Mesothelial cell of epicardium (in vitro differentiated cells): ENCODE data around the gene C1QL1. TPM values are rescaled to one million over a fixed set of nuclear protein-coding genes. Genes with fewer than 3 reads are reported as not detected.

Source experiments
- DNase-seq, 2 experiments: peaks; one replicate each; pipeline ENCODE4 v3.0.0; 2021; ENCODE audit warnings: low spot score in 2 of 2; ENCODE audit not compliant: unreplicated experiment in 2 of 2
- H3K27ac Mint-ChIP-seq: 2 replicates; pipeline ENCODE4 v1.8.0; 2021; ENCODE audit warnings: mixed read lengths
- H3K27me3 Mint-ChIP-seq: 2 replicates; pipeline ENCODE4 v1.8.0; 2021; ENCODE audit warnings: low read depth, mixed read lengths
- H3K36me3 Mint-ChIP-seq: 2 replicates; pipeline ENCODE4 v1.8.0; 2021; ENCODE audit warnings: mixed read lengths
- H3K4me1 Mint-ChIP-seq: 2 replicates; pipeline ENCODE4 v1.8.0; 2021; ENCODE audit warnings: mixed read lengths
- H3K4me3 Mint-ChIP-seq: 2 replicates; pipeline ENCODE4 v1.8.0; 2021; ENCODE audit warnings: mild to moderate bottlenecking, moderate library complexity, mixed read lengths
- H3K9me3 Mint-ChIP-seq: 2 replicates; pipeline ENCODE4 v1.8.0; 2021; ENCODE audit warnings: mixed read lengths
- total RNA-seq: library from RNA; stranded (reverse); gene quantifications from 3 replicates; pipeline ENCODE4 v1.2.1, GENCODE V29; 2021
- TF ChIP-seq, protein P1 (sequence below): fragments of 200-600 bp; sonication (generic); IDR thresholded peaks from one replicate; pipeline ENCODE4 v1.5.0; 2021; ENCODE audit warnings: antibody characterized with exemption; ENCODE audit not compliant: unreplicated experiment

C1QL1 gene
- total RNA-seq, 1 donor from 2014 or later, result 3.0 TPM

GRCh38 chr17:44925731-44926697, 42.1 kb downstream of the C1QL1 start:
- no peak overlapping the region for H3K4me3 Mint-ChIP-seq
- no peaks in the 10 kb centered on the region for H3K9me3 Mint-ChIP-seq
- H3K27me3 Mint-ChIP-seq, result peaks cover 16% of the 10 kb centered on the region
- H3K36me3 Mint-ChIP-seq, result peaks cover 10% of the 10 kb centered on the region
- TF ChIP-seq, protein P1, sequence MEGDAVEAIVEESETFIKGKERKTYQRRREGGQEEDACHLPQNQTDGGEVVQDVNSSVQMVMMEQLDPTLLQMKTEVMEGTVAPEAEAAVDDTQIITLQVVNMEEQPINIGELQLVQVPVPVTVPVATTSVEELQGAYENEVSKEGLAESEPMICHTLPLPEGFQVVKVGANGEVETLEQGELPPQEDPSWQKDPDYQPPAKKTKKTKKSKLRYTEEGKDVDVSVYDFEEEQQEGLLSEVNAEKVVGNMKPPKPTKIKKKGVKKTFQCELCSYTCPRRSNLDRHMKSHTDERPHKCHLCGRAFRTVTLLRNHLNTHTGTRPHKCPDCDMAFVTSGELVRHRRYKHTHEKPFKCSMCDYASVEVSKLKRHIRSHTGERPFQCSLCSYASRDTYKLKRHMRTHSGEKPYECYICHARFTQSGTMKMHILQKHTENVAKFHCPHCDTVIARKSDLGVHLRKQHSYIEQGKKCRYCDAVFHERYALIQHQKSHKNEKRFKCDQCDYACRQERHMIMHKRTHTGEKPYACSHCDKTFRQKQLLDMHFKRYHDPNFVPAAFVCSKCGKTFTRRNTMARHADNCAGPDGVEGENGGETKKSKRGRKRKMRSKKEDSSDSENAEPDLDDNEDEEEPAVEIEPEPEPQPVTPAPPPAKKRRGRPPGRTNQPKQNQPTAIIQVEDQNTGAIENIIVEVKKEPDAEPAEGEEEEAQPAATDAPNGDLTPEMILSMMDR, result no peak
- H3K4me1 Mint-ChIP-seq, result peaks cover 3% of the 10 kb centered on the region
- DNase-seq, result no peak
- no peak overlapping the region for H3K27ac Mint-ChIP-seq

DNA sequence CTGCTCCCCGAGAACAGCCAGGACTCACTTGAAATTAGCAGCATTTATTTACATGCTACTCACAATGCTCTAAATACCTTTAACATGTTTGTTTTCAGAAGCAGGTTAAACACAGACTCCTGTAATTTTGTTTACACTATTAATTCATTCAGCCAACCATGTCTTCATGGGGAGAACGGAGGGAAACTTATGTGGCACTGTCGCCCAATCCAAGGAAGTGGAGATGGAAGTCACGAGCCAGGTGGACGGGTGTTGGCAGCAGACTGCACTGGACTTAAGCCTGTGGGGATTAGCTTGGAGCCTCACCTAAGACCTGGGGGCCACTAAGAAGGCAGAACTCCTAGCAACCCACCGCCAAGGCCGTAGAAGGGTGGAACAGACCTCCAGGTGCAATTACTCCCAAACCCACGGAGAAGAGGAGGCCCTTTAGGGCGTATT, 44.0 kb downstream of the C1QL1 start:
- no peak overlapping the region for H3K27ac Mint-ChIP-seq
- peaks cover 28% of the 10 kb centered on the region for H3K27me3 Mint-ChIP-seq
- H3K9me3 Mint-ChIP-seq, result no peaks in the 10 kb centered on the region
- no peak for DNase-seq
- H3K4me1 Mint-ChIP-seq, result peaks cover 3% of the 10 kb centered on the region
- H3K36me3 Mint-ChIP-seq, result peaks cover 6% of the 10 kb centered on the region
- TF ChIP-seq, protein P1, result no peak
- no peak overlapping the region for H3K4me3 Mint-ChIP-seq

GRCh38 chr17:44922746-44923470, 45.2 kb downstream of the C1QL1 start:
- peaks cover 6% of the 10 kb centered on the region for H3K36me3 Mint-ChIP-seq
- DNase-seq, result no peak
- no peak overlapping the region for H3K4me3 Mint-ChIP-seq
- no peaks in the 10 kb centered on the region for H3K9me3 Mint-ChIP-seq
- H3K4me1 Mint-ChIP-seq, result peaks cover 3% of the 10 kb centered on the region
- peaks cover 28% of the 10 kb centered on the region for H3K27me3 Mint-ChIP-seq
- TF ChIP-seq, protein P1, result no peak
- H3K27ac Mint-ChIP-seq, result no peak overlapping the region

- Mint-ChIP-seq H3K27me3 (peaks cover 28% of the 10 kb centered on the region), H3K36me3 (peaks cover 4% of the 10 kb centered on the region), H3K4me3 (no peak overlapping the region), H3K9me3 (no peaks in the 10 kb centered on the region), H3K4me1 (peaks cover 3% of the 10 kb centered on the region), H3K27ac (no peak overlapping the region)
- TF ChIP-seq, protein P1, result no peak
- no peak for DNase-seq
Observed at GRCh38 chr17:44922136-44922535, 46.0 kb downstream of the C1QL1 start.

DNA sequence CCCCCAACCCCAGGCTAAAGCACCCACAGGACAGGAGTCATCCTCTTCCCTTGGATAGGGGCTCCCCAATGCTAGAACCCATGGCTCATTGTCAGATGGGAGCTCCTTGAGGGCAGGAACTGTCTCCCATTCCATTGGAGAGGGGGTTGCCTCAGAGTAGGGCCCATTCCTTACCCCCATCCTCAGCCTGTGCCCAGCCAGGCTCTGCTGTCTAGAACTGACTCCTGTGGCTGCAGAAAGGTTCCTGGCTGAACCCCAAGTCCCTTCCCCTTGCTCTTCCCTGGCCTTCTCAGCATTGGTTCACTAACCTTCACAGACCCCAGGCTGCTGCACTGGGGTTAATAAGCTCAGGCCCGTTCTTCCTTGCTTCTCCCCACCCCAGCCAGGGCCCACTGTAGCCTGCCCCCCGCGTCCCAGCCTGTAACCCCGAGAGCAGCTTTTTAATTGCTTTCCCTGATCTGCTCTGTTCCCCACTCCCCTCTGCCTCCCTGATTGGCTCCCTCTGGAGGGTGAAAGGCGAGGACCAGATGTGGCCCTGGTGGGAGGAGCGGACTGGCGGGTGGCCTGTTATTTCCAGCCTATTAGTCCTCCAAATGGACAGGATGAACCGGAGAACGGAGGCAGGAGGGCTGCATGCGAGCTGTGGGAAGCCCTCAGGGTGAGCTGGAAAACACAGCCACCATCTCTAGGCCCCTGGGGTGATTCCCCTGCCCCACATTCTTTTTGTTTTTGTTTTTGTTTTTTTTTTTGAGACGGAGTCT, 46.8 kb downstream of the C1QL1 start:
- H3K4me3 Mint-ChIP-seq, result no peak overlapping the region
- H3K27ac Mint-ChIP-seq, result no peak overlapping the region
- H3K4me1 Mint-ChIP-seq, result peaks cover 3% of the 10 kb centered on the region

More for the DNA sequence above, 46.8 kb downstream of the C1QL1 start:
- TF ChIP-seq, protein P1, result no peak
- H3K9me3 Mint-ChIP-seq, result no peaks in the 10 kb centered on the region
- H3K36me3 Mint-ChIP-seq, result peaks cover 2% of the 10 kb centered on the region
- no peak for DNase-seq
- H3K27me3 Mint-ChIP-seq, result peaks cover 28% of the 10 kb centered on the region
